IMR-90 (cell line): ENCODE results near the gene MYO3B. TPM values are rescaled to one million over a fixed set of nuclear protein-coding genes. Genes with fewer than 3 reads are reported as not detected.

Experiments
- ATAC-seq: fragments of 200-7000 bp; cut with Tn5 transposase; 2 replicates; pipeline ENCODE4 v1.9.1; 2020; ENCODE audit warnings: low read depth, mild to moderate bottlenecking, moderate library complexity
- BruUV-seq: library from RNA; stranded (reverse); fragments of 400-500 nt; replicated peaks from 2 replicates; lab custom pipeline; 2021; lab: Mats Ljungman, UMichigan
- CTCF ChIA-PET: fragments of 300-600 bp; formaldehyde crosslinking; extraction: SDS; loops from one replicate; lab custom pipeline; 2021; ENCODE audit warnings: antibody characterized with exemption; lab: Yijun Ruan, JAX
- POLR2A ChIA-PET: fragments of 300-600 bp; sonication (Branson Sonifier 250); formaldehyde crosslinking; loops from one replicate; lab custom pipeline; 2022; ENCODE audit warnings: antibody characterized with exemption; ENCODE audit not compliant: unreplicated experiment; lab: Charles Lee
- DNase-seq: peaks from one replicate; pipeline ENCODE4 v3.0.0; 2013
- H2AFZ ChIP-seq: replicated peaks from 2 replicates; pipeline ENCODE3; 2013; ENCODE audit warnings: low read length, mild to moderate bottlenecking; ENCODE audit not compliant: poor library complexity
- H2AK5ac ChIP-seq: 2 replicates; pipeline ENCODE4 v1.6.1; 2013; ENCODE audit warnings: low read depth, low read length, inconsistent platforms
- H2AK9ac ChIP-seq: replicated peaks from 2 replicates; pipeline ENCODE3; 2013; ENCODE audit warnings: mild to moderate bottlenecking, low read depth, low read length, moderate library complexity; ENCODE audit not compliant: poor library complexity
- H2BK120ac ChIP-seq: 2 replicates; pipeline ENCODE4 v1.6.1; 2013; ENCODE audit warnings: low read depth, low read length, inconsistent platforms
- H2BK15ac ChIP-seq: 3 replicates; pipeline ENCODE4 v1.6.1; 2013; ENCODE audit warnings: low read depth, low read length, inconsistent platforms
- H2BK20ac ChIP-seq: 2 replicates; pipeline ENCODE4 v1.6.1; 2013; ENCODE audit warnings: low read depth, mild to moderate bottlenecking, inconsistent platforms, low read length, moderate library complexity
- H2BK5ac ChIP-seq: 2 replicates; pipeline ENCODE4 v1.6.1; 2013; ENCODE audit warnings: mild to moderate bottlenecking, low read depth, low read length, inconsistent platforms; ENCODE audit not compliant: poor library complexity, severe bottlenecking
- H3K14ac ChIP-seq: replicated peaks from 2 replicates; pipeline ENCODE4 v1.6.1; 2013; ENCODE audit warnings: low read depth, low read length, inconsistent platforms
- H3K18ac ChIP-seq: 2 replicates; pipeline ENCODE4 v1.6.1; 2013; ENCODE audit warnings: low read depth, low read length, control low read depth
- H3K23ac ChIP-seq: 2 replicates; pipeline ENCODE4 v1.6.1; 2013; ENCODE audit warnings: low read depth, low read length, inconsistent platforms
- H3K27ac ChIP-seq: 2 replicates; pipeline ENCODE4 v1.5.1; 2013; ENCODE audit warnings: mild to moderate bottlenecking, control low read depth, low read length; ENCODE audit not compliant: insufficient read depth
- H3K27me3 ChIP-seq: 2 replicates; pipeline ENCODE4 v1.6.1; 2013; ENCODE audit warnings: low read length; ENCODE audit not compliant: control insufficient read depth, insufficient read depth
- H3K36me3 ChIP-seq: 2 replicates; pipeline ENCODE4 v1.6.1; 2013; ENCODE audit warnings: low read length, mixed read lengths; ENCODE audit not compliant: control insufficient read depth, insufficient read depth
- H3K4ac ChIP-seq: 2 replicates; pipeline ENCODE4 v1.6.1; 2013; ENCODE audit warnings: low read depth, low read length, inconsistent platforms
- H3K4me1 ChIP-seq: 2 replicates; pipeline ENCODE4 v1.6.1; 2013; ENCODE audit warnings: low read length, mixed read lengths; ENCODE audit not compliant: control insufficient read depth, insufficient read depth
- H3K4me2 ChIP-seq: 2 replicates; pipeline ENCODE4 v1.6.1; 2013; ENCODE audit warnings: low read depth, mild to moderate bottlenecking, control low read depth, low read length, moderate library complexity
- H3K4me3 ChIP-seq: 2 replicates; pipeline ENCODE4 v1.5.1; 2013; ENCODE audit warnings: low read depth, mild to moderate bottlenecking, control low read depth, low read length, moderate library complexity; ENCODE audit not compliant: insufficient read depth
- H3K56ac ChIP-seq: 2 replicates; pipeline ENCODE4 v1.6.1; 2013; ENCODE audit warnings: low read length, inconsistent platforms; ENCODE audit not compliant: insufficient read depth; ENCODE audit errors: extremely low read depth
- H3K79me1 ChIP-seq, 2 experiments: 2 replicates each; pipeline ENCODE4 v1.6.1; 2013; ENCODE audit warnings: low read length in 2 of 2, inconsistent platforms in 1 of 2, low read depth in 1 of 2
- H3K9ac ChIP-seq: 2 replicates; pipeline ENCODE4 v1.6.1; 2013; ENCODE audit warnings: low read depth, low read length, control low read depth
- H3K9me1 ChIP-seq: 2 replicates; pipeline ENCODE4 v1.6.1; 2013; ENCODE audit warnings: low read length, inconsistent platforms; ENCODE audit not compliant: insufficient read depth
- H3K9me3 ChIP-seq: 2 replicates; pipeline ENCODE4 v1.6.1; 2013; ENCODE audit warnings: low read length; ENCODE audit not compliant: control insufficient read depth, insufficient read depth
- H4K20me1 ChIP-seq: 2 replicates; pipeline ENCODE4 v1.6.1; 2013; ENCODE audit warnings: low read length, inconsistent platforms; ENCODE audit not compliant: insufficient read depth
- H4K5ac ChIP-seq: 2 replicates; pipeline ENCODE4 v1.6.1; 2013; ENCODE audit warnings: mild to moderate bottlenecking, low read depth, low read length, control low read depth
- H4K8ac ChIP-seq, 2 experiments: 2 replicates each; pipeline ENCODE4 v1.6.1; 2013; ENCODE audit warnings: low read depth in 2 of 2, low read length in 2 of 2, control low read depth in 1 of 2, inconsistent platforms in 1 of 2
- H4K91ac ChIP-seq: 2 replicates; pipeline ENCODE4 v1.6.1; 2013; ENCODE audit warnings: low read depth, low read length, inconsistent platforms; ENCODE audit not compliant: insufficient read depth
- BHLHE40 ChIP-seq: fragments of 150-350 bp; IDR thresholded peaks from 2 replicates; pipeline ENCODE4 v1.6.1; 2016; ENCODE audit warnings: mild to moderate bottlenecking, low read depth, low read length
- CEBPB ChIP-seq: IDR thresholded peaks from 2 replicates; pipeline ENCODE4 v1.6.1; 2012; ENCODE audit warnings: low read depth, low read length, improper control_type of control experiment
- CHD1 ChIP-seq: IDR thresholded peaks from 2 replicates; pipeline ENCODE4 v1.6.1; 2012; ENCODE audit warnings: low read depth, low read length, improper control_type of control experiment
- ELK1 ChIP-seq: fragments of 150-350 bp; IDR thresholded peaks from 2 replicates; pipeline ENCODE4 v1.6.1; 2016; ENCODE audit warnings: low read depth, mild to moderate bottlenecking, low read length, moderate library complexity, borderline replicate concordance
- FOS ChIP-seq: fragments of 150-350 bp; IDR thresholded peaks from 2 replicates; pipeline ENCODE4 v1.6.1; 2016; ENCODE audit warnings: low read depth, low read length
- MAFK ChIP-seq: IDR thresholded peaks from 2 replicates; pipeline ENCODE4 v1.6.1; 2012; ENCODE audit warnings: low read depth, low read length, improper control_type of control experiment
- MAZ ChIP-seq: IDR thresholded peaks from 2 replicates; pipeline ENCODE4 v1.6.1; 2012; ENCODE audit warnings: low read depth, mild to moderate bottlenecking, low read length, improper control_type of control experiment, moderate library complexity, borderline replicate concordance
- MXI1 ChIP-seq: IDR thresholded peaks from 2 replicates; pipeline ENCODE4 v1.6.1; 2012; ENCODE audit warnings: low read depth, mild to moderate bottlenecking, low read length, moderate library complexity, borderline replicate concordance
- NFE2L2 ChIP-seq: fragments of 150-350 bp; IDR thresholded peaks from 2 replicates; pipeline ENCODE4 v1.6.1; 2016; ENCODE audit warnings: low read depth, mild to moderate bottlenecking, low read length
- POLR2A ChIP-seq: IDR thresholded peaks from 2 replicates; pipeline ENCODE4 v1.6.1; 2012; ENCODE audit warnings: mild to moderate bottlenecking, low read depth, low read length
- RAD21 ChIP-seq: IDR thresholded peaks from 2 replicates; pipeline ENCODE4 v1.6.1; 2012; ENCODE audit warnings: low read length, improper control_type of control experiment
- RCOR1 ChIP-seq: IDR thresholded peaks from 2 replicates; pipeline ENCODE4 v1.6.1; 2012; ENCODE audit warnings: mild to moderate bottlenecking, low read length, improper control_type of control experiment; ENCODE audit not compliant: insufficient replicate concordance
- RFX5 ChIP-seq: IDR thresholded peaks from 2 replicates; pipeline ENCODE4 v1.8.0; 2012; ENCODE audit warnings: low read depth, mild to moderate bottlenecking, low read length, moderate library complexity
- SMC3 ChIP-seq: fragments of 150-350 bp; IDR thresholded peaks from 2 replicates; pipeline ENCODE4 v1.6.1; 2016; ENCODE audit warnings: low read depth, mild to moderate bottlenecking, antibody characterized with exemption, low read length, moderate library complexity
- USF2 ChIP-seq: fragments of 150-350 bp; IDR thresholded peaks from 2 replicates; pipeline ENCODE4 v1.6.1; 2017; ENCODE audit warnings: mild to moderate bottlenecking, antibody characterized with exemption, low read length, low read depth
- dilution Hi-C: fragments of 300-500 bp; cut with HindIII; formaldehyde crosslinking; loops from one replicate; pipeline ENCODE4 v1.14.3; 2018; ENCODE audit warnings: low sequenced_read_pairs; ENCODE audit not compliant: unreplicated experiment
- in situ Hi-C: fragments of 300-500 bp; cut with MboI; formaldehyde crosslinking; loops from 3 replicates; pipeline ENCODE4 v1.14.3; 2019; ENCODE audit warnings: low sequenced_read_pairs, inconsistent platforms, mixed read lengths
- intact Hi-C: fragments of 100-400 bp; cut with micrococcal nuclease; formaldehyde crosslinking; loops from 2 replicates; pipeline ENCODE4 v1.10.0; 2022
- polyA plus RNA-seq, 3 experiments: library from polyadenylated mRNA; depleted of rRNA; stranded (reverse); fragments of >200 nt; gene quantifications; 2 replicates each; pipeline ENCODE4 v1.2.3, GENCODE V29; 2012; ENCODE audit warnings: low replicate concordance in 1 of 3
- total RNA-seq: library from RNA; depleted of rRNA; stranded (reverse); fragments of >200 nt; gene quantifications from 2 replicates; pipeline ENCODE4 v1.2.3, GENCODE V29; 2012
- TF ChIP-seq, protein P1 (sequence below): conservative IDR thresholded peaks from 2 replicates; pipeline ENCODE4 v1.5.1; 2012; ENCODE audit warnings: mild to moderate bottlenecking, low read depth, low read length, improper control_type of control experiment

The MYO3B gene
- total and polyA plus RNA-seq, 2 of the 4 experiments (the other 2 are of a cell fraction) = 0.02 TPM; not detected in 1

GRCh38 chr2:170394641-170395387 is 216.9 kb downstream of the MYO3B start:
- no peak overlapping the region for H2AFZ ChIP-seq
- H2AK9ac ChIP-seq = no peak overlapping the region
- H3K79me1 ChIP-seq = no peaks in the 10 kb centered on the region
- no peak overlapping the region for H4K5ac ChIP-seq
- intact Hi-C loops = no loop called here
- no peak overlapping the region for H3K56ac ChIP-seq
- H3K36me3 ChIP-seq = no peaks in the 10 kb centered on the region
- H2BK120ac ChIP-seq = no peak overlapping the region
- H3K9me1 ChIP-seq = no peaks in the 10 kb centered on the region
- no peak overlapping the region for H3K14ac ChIP-seq
- H2AK5ac ChIP-seq = no peak overlapping the region
- no peak overlapping the region for H3K4ac ChIP-seq
- no peak overlapping the region for H3K4me3 ChIP-seq
- no peak overlapping the region for H2BK20ac ChIP-seq
- no peak for ATAC-seq
- H4K8ac ChIP-seq = no peak overlapping the region
- no peak overlapping the region for H3K9ac ChIP-seq
- CTCF ChIA-PET = no interaction called here
- no peak overlapping the region for H3K4me2 ChIP-seq
- H4K91ac ChIP-seq = no peak overlapping the region
- dilution Hi-C loops = no loop called here
- POLR2A ChIA-PET = no interaction called here
- no peak for DNase-seq
- H3K23ac ChIP-seq = no peak overlapping the region
- H4K20me1 ChIP-seq = no peaks in the 10 kb centered on the region
- no peaks in the 10 kb centered on the region for H3K9me3 ChIP-seq
- H3K4me1 ChIP-seq = no peaks in the 10 kb centered on the region
- no peaks in the 10 kb centered on the region for H3K27me3 ChIP-seq
- no peak overlapping the region for H2BK5ac ChIP-seq
- no peak for TF ChIP-seq BHLHE40
- TF ChIP-seq, protein P1, sequence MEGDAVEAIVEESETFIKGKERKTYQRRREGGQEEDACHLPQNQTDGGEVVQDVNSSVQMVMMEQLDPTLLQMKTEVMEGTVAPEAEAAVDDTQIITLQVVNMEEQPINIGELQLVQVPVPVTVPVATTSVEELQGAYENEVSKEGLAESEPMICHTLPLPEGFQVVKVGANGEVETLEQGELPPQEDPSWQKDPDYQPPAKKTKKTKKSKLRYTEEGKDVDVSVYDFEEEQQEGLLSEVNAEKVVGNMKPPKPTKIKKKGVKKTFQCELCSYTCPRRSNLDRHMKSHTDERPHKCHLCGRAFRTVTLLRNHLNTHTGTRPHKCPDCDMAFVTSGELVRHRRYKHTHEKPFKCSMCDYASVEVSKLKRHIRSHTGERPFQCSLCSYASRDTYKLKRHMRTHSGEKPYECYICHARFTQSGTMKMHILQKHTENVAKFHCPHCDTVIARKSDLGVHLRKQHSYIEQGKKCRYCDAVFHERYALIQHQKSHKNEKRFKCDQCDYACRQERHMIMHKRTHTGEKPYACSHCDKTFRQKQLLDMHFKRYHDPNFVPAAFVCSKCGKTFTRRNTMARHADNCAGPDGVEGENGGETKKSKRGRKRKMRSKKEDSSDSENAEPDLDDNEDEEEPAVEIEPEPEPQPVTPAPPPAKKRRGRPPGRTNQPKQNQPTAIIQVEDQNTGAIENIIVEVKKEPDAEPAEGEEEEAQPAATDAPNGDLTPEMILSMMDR = no peak
- TF ChIP-seq MAZ = no peak
- TF ChIP-seq NFE2L2 = no peak
- no peak for TF ChIP-seq MXI1
- TF ChIP-seq RCOR1 = no peak
- TF ChIP-seq USF2 = no peak
- no peak for TF ChIP-seq CHD1
- no peak for TF ChIP-seq FOS
- TF ChIP-seq ELK1 = no peak
- no peak for TF ChIP-seq RFX5
- no peak for TF ChIP-seq MAFK
- TF ChIP-seq CEBPB = no peak
- TF ChIP-seq SMC3 = no peak
- TF ChIP-seq RAD21 = no peak
- TF ChIP-seq POLR2A = no peak
- H3K18ac ChIP-seq = no peak overlapping the region
- no peak overlapping the region for H3K27ac ChIP-seq
- BruUV-seq = no TSS peak
- H2BK15ac ChIP-seq = no peak overlapping the region
- in situ Hi-C loops = no loop called here
